Skin of body (tissue), 2 donors: ENCODE measurements around the gene EMILIN2. TPM values are rescaled to one million over a fixed set of nuclear protein-coding genes. Genes with fewer than 3 reads are reported as not detected.
"Not testable (repeated sequence)": the region's sequence is repeated elsewhere in the genome, so short reads cannot be mapped to it uniquely, and the experiment has no call there.

Experiments
- DNase-seq: peaks from one replicate; lab custom pipeline; 2025; lab: John Stamatoyannopoulos, UW
- total RNA-seq: library from RNA; depleted of rRNA; stranded (reverse); fragments of >200 nt; gene quantifications from one replicate; pipeline ENCODE4 v1.2.3, GENCODE V29; 2014

Gene EMILIN2
- total RNA-seq, 1 donor from 2014 or later, result 37.6 TPM

DNA sequence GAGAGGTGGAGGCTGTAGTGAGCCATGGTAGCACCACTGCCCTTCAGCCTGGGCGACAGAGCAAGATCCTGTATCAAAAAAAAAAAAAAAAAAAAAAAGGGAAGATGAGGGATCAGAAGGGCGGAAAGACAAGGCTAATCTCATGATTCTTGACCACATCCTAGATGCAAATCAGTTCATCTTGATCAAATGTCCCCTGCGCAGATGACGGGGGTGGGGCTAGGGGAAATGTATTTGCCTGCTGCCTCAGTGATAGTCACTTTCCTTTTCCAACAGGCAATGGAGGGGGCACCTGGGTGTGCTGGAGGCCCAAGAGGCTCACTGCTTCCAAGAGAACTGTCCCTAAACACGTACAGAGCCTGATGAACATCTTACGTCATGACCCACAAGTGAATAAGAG, 3.7 kb upstream of the EMILIN2 start:
- DNase-seq, result no peak

- DNase-seq, result no peak
Observed at GRCh38 chr18:2845172-2845571, 1.6 kb upstream of the EMILIN2 start.

DNA sequence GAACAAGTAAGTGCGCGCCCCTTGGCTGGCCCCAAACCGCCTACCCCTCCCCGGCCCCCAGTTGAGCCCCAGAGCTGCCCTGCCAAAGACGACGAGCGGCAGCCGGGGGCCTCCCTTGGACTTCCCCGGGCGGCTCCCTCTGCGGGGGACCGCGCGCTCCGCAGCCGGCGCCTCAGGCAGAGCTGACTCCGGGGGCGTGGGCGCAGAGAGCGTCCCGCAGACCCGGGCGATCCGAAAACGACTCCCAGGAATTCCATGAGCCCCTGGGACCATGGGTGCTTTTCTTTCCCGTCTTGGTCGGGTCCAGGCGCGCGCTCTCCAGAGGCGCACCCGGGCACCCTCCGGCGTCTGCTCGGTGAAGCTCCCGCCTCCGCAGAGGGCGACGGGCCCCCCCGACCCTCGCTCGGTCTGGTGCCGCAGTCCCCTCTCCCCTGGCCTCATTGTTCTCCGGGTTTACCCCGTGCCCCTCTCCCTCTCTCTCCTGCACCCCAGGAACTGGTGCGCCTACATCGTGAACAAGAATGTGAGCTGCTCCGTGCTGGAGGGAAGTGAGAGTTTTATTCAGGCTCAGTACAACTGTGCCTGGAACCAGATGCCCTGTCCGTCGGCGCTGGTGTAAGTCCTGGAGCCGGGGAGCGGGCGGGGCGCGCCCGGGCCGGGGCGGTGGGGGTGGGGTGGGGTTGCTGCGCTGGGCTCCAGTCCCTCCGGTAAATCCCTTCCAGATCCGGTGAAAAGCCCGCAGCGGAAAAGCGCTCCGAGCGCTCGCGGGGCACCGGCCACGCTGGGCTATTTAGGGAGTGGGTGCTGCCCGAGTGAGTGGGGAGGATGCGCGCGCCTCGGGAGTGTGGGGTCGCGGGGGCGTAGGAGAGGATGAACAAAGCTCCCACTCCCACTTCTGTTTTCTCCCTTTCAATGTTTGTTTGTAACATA, 776 bp downstream of the EMILIN2 start:
- DNase-seq, result no peak

DNA sequence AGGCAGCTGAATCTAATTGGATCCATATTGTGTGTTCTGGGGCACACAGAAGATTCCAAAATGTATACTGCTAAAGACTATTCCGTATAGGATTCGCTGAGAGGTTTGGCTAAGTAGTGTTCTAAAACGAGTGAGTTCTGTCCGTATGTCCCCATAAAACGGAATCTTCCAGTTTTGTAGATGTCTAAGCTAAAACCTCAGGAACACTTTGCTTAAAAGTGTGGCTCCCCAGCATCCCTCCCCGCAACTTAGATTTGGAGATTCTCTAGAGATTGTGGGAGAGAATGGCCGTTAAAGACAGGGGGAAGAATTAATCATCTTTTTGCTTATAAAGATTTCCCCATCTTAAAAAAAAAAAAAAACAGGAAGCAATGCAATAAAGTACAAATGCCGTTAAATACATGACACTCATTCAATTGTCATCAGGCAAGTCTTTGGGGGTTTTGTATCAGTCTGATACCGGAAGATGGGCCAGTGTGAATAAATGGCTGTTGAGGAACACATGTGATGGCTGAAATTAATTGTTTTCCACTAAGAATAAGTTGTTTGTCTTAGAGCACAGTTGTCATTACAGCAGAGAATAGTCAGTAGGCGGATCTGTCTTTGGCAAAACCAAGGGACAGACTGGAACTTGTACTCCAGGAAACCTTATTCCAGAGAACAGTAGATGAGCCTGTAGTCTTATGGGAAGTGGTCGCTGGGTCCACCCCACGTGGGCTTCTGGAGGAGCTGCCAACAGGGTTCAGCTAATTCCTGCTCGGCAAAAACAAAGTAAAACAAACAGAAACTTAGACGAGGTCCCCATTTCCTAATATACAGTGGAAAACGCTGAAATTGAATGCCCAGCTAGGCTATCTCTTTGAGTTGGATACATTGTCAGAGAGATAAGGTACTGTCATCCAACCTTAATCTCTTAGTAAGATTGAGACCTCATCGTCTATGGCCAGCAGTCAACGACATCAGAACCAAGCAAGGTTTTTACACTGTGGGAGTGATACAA, 1.7 kb downstream of the EMILIN2 start:
- no peak for DNase-seq

DNA sequence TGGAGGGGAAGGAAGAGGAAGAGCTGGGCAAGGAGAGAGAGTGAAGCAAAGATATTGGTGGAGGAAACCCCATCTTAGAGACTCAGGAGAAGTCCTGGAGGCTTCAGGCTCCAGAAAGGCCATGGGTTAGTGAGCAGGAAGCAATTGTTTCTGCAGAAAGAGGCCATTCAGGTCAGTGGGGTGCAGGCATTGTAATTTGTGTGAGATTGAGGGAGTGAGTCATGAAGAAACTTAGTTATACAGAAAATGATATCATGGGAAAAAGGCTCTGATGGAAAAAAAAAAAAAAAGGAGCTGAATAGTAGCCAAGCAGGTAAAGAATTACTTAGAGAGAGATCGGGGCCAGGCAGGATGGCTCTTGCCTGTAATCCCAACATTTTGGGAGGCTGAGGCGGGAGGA, 4.0 kb downstream of the EMILIN2 start:
- no peak for DNase-seq

- DNase-seq, result no peak
Observed at GRCh38 chr18:2851771-2852170, 5.0 kb downstream of the EMILIN2 start.

GRCh38 chr18:2852460-2852859, 5.7 kb downstream of the EMILIN2 start:
- not testable (repeated sequence) for DNase-seq

DNA sequence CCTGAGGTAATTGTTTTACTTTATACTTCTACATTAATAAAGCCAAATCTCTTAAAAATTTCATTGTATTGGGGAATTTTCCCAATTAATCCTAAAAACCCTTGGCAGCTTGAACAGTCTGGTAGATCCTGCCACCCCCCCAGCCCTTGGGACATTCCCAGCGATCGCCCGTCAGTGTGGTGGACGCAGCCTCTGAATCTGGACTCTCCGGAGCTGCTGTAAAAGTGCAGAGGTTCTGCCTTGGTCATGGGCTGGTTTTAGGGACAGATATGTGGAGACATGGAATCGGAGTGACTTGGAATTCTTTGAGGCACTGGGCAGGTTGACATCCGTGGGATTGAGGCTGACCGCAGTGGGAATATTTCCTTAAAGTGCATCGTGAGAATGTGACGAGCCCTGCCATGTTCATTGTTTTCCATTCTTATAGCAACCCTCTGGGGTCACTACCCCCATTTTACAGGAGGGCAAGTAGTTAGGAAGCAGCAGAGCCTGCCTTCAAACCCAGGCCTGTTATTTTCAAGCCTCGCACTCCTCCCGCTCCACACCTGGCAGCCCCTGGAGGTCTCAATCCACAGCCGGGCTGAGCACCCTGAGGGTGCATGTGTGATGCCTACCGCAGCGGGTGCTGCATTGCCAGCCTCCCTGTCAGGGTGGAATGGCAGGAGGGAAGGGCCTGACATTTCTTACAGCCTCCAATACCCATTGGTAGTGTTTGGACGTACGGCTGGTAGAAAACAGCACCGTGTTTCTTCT, 6.5 kb downstream of the EMILIN2 start:
- DNase-seq, result no peak

GRCh38 chr18:2853926-2854664, 7.3 kb downstream of the EMILIN2 start:
- no peak for DNase-seq

DNA sequence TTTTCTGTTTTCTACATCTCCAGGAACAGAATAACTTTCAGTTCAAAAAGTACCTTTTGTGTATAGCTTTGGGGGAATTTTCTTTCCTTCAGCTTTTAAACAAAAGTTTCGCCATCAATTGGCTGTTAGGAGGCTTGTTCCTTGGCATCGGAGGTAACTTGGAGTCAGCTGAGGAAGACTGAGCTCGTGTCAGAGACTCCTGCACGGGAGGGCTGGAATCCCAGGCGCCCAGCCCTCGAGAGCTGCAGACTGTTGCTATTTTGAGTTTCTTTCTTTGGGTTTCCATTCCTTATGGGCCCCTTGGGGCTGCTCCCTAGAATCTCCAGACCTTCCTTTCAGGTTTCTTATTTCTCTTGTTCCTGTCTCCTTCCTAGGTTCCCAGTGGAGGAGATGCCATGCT, 8.1 kb downstream of the EMILIN2 start:
- DNase-seq, result no peak

DNA sequence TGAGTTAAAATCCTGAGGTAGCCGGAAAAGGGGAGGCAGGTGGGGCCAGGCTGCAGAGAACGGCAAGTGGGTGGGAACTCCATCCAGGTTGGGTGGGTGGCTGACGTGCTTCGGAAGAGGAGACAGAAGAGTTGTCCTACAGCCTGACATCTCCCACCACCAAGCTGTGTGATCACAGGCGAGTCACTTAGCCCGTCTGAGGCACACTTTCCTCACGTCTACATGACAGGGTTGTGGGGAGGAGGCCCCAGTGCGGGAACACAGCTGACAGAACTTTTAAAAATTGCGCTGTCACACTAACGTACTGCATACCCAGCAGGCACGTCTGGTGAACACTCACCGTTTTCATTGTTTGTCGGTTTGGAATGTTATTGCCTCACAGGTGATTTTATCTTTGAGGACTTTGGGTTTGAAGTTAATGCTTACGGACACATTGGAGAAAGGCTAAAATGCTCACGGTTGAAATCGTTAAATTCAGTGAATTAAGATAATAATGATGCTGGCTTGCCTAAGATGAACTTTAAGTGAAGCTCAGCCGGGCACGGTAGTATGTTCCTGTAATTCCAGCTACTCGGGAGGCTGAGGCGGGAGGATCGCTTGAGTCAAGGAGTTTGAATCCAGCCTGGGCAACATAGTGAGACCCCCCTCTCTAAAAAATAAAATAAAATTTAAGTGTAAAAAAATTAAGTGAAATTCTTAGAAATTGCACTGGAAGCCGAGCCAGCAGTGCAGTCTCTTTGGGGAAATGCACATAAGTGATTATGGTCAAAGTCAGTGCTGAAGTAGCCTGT, 8.9 kb downstream of the EMILIN2 start:
- DNase-seq, result no peak

DNA sequence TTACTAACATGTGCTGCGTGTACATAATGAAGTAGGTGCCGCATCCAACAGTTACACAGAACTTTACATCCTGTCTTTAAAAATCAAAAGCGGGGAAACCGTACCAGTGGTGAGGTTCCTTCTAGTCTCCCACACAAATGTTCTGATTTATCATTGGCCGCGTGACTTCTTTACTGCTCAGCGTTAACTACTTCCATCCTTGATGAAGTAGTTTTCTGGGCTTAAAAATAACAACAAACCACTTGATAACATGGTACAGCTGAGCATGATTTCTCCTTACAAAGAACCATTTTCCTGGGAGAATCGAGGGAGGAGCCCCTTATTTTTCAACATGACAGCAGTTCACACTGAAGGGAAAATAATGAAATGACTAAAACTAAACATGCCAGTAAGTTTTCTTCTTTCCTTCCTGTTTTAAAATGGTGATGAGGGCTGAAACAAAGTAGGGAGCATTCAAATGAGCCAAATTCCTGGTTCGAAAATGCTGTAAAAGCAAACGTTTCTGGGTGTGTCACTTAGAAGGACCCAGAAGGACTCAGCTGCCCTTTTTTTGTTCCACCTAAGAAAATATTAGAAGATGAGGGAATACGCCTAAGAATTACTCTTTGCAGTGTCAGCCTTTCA, 9.9 kb downstream of the EMILIN2 start:
- no peak for DNase-seq

GRCh38 chr18:2857491-2858131, 10.8 kb downstream of the EMILIN2 start:
- DNase-seq, result no peak

GRCh38 chr18:2860397-2860796, 13.6 kb downstream of the EMILIN2 start:
- not testable (repeated sequence) for DNase-seq

DNA sequence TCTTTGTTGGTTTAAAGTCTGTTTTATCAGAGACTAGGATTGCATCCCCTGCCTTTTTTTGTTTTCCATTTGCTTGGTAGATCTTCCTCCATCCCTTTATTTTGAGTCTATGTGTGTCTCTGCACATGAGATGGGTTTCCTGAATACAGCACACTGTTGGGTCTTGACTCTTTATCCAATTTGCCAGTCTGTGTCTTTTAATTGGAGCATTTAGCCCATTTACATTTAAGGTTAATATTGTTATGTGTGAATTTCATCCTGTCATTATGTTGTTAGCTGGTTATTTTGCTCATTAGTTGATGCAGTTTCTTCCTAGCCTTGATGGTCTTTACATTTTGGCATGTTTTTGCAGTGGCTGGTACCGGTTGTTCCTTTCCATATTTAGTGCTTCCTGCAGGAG, 17.2 kb downstream of the EMILIN2 start:
- not testable (repeated sequence) for DNase-seq

DNA sequence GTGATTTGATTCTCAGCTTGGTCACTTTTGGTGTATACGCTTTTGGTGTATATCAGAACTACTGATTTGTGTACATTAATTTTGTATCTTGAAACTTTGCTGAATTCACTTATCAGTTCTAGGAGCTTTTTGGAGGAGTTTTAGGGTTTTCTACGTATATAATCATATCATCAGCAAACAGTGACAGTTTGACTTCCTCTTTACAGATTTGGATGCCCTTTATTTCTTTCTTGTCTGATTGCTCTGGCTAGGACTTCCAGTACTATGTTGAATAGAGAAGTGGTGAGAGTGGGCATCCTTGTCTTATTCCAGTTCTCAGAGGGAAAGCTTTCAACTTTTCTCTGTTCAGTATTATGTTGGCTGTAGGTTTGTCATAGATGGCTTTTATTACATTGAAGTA, 19.7 kb downstream of the EMILIN2 start:
- DNase-seq, result not testable (repeated sequence)

GRCh38 chr18:2869207-2869606, 22.4 kb downstream of the EMILIN2 start:
- DNase-seq, result no peak

DNA sequence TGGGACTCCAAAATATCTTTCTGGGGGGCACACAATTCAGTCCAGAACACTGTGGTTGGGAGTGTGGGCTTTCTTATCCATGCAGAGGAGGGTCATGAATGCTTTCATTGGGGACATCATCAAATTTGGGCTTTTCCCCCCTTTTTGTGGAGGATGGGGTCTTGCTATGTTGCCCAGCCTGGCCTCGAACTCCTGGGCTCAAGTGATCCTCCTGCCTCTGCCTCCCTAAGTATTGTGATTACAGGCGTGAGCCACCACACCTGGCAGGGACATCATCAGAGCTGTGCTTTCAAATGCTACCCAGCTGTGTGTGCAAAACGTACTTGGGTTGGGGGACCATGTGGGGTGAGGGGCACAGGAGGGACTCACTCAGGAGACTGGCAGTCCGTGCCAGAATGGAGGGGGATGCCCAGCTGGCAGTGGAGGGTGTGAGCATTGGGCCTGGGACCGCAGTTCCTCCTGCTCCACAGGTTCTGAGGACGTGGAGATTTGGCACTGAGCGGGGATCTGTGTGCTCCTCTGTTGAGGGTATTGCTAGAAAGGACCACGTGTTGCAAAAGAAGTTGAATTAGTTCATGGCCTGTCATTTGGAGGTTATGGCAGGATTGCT, 24.4 kb downstream of the EMILIN2 start:
- DNase-seq, result no peak
